Naive B cell (primary cell): Measurements from ENCODE around the gene TMEM170B. TPM values are rescaled to one million over a fixed set of nuclear protein-coding genes. Genes with fewer than 3 reads are reported as not detected.

Experiments used
- ATAC-seq, 2 donors: fragments of 150-1000 bp; cut with Tn5 transposase; 2 replicates each; pipeline ENCODE4 v1.10.0; 2021; ENCODE audit warnings: low read depth in 2 of 2, mild to moderate bottlenecking in 2 of 2, moderate library complexity in 2 of 2
- DNase-seq: peaks from one replicate; pipeline ENCODE4 v3.0.0; 2022
- H3K27ac Mint-ChIP-seq, 6 donors: one replicate each; pipeline ENCODE4 v1.8.0; 2020 to 2022; ENCODE audit warnings: mild to moderate bottlenecking in 6 of 6, mixed read lengths in 6 of 6, moderate library complexity in 5 of 6, inconsistent platforms in 2 of 6
- H3K27me3 Mint-ChIP-seq, 3 donors: one replicate each; pipeline ENCODE4 v1.8.0; 2021 to 2022; ENCODE audit warnings: mixed read lengths in 3 of 3, mild to moderate bottlenecking in 1 of 3
- H3K36me3 Mint-ChIP-seq, 2 donors: one replicate each; pipeline ENCODE4 v1.8.0; 2020 to 2022; ENCODE audit warnings: mixed read lengths in 2 of 2, inconsistent platforms in 1 of 2, mild to moderate bottlenecking in 1 of 2
- H3K4me1 Mint-ChIP-seq, 3 donors: one replicate each; pipeline ENCODE4 v1.8.0; 2020 to 2022; ENCODE audit warnings: mixed read lengths in 3 of 3, inconsistent platforms in 1 of 3, mild to moderate bottlenecking in 1 of 3, moderate library complexity in 1 of 3
- H3K4me3 Mint-ChIP-seq, 8 donors: one replicate each; pipeline ENCODE4 v1.8.0; 2020 to 2022; ENCODE audit warnings: mild to moderate bottlenecking in 8 of 8, mixed read lengths in 8 of 8, moderate library complexity in 8 of 8, inconsistent platforms in 2 of 8
- H3K9me3 Mint-ChIP-seq, 7 donors: one replicate each; pipeline ENCODE4 v1.8.0; 2020 to 2022; ENCODE audit warnings: mixed read lengths in 7 of 7, mild to moderate bottlenecking in 5 of 7, inconsistent platforms in 2 of 7, moderate library complexity in 1 of 7
- polyA plus RNA-seq, 6 donors: library from polyadenylated mRNA; unstranded; fragments of 300-500 nt; fragmentation: Illumina TruSeq; gene quantifications; one replicate each; pipeline ENCODE4 v1.2.3, GENCODE V29; 2021; ENCODE audit warnings: low read depth in 6 of 6

Gene TMEM170B
- polyA plus RNA-seq, 6 donors from 2014 or later, result 0.24 to 2.4 (median 0.31) TPM

DNA sequence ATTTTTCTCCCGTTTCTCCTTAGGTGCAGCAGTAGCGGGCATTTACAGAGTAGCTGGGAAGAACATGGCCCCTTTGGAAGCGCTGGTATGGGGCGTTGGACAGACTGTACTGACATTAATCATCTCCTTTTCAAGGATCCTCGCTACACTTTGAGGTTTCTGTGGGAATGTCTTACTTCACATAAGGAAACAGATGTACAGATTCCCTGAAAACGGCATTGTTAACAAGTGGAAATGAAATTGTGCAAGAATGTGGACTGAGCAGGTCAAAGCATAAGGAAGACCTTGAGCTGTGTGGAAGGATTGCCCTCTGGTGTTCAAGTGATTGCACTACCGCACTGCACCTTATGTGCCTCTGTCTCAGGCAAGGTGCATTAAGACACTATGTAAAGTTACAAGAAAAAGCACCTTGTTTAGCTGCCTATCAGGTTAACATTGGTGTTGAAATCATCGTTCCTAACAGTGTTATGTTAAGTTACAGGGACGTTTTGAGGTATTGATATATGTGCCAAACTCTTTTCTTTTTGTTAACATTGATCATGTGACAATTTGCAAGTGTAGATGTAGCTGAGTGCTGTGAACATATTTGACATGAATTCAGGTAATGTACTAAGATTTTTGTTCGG is 38.0 kb downstream of the TMEM170B start:
- H3K4me1 Mint-ChIP-seq, result no peaks in the 10 kb centered on the region
- no peaks in the 10 kb centered on the region for H3K27me3 Mint-ChIP-seq
- H3K36me3 Mint-ChIP-seq, result peaks cover 0 to 5% of the 10 kb centered on the region in 2 donors
- no peak overlapping the region for H3K27ac Mint-ChIP-seq
- H3K4me3 Mint-ChIP-seq, result peak overlapping the region in 1 of 8 donors; percentile 42
- peak; percentile 92 to 97 for ATAC-seq
- DNase-seq, result peak; percentile 40
- no peaks in the 10 kb centered on the region for H3K9me3 Mint-ChIP-seq

DNA sequence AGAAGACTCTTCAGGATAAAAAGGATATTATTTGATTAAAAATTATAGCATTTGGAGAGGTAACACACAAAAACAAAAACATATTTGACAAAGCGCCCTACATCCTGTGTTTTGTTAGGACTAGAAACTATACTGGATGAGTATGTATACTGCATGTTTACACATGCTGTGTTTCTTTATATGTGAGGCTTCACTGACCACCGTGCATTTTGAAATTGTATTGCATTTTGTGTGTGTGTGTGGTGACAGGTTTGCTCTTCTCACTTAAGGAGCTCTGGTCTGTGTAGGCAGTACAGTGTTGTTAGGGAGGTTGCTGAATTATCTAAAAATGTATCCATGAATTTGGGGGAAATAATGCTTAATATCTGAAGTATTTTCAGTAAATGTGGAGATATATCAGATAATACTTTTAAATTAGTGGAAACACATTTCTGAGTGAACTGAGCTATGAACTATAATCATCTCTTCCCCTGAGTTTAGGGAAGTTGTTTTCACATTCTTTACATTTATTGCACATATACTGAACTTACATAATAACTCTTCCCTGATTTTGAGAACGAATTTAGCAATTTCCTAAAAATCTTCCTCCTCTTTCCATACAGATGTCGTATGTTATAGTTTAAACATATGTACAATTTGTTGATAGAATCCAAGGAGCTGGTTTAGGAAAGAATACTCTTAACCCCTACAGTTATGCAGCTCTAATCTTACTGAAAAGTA is 43.3 kb downstream of the TMEM170B start:
- no peak overlapping the region for H3K27ac Mint-ChIP-seq
- H3K36me3 Mint-ChIP-seq, result no peaks in the 10 kb centered on the region
- no peaks in the 10 kb centered on the region for H3K4me1 Mint-ChIP-seq
- H3K9me3 Mint-ChIP-seq, result no peaks in the 10 kb centered on the region
- H3K4me3 Mint-ChIP-seq, result no peak overlapping the region
- DNase-seq, result no peak
- ATAC-seq, result no peak
- no peaks in the 10 kb centered on the region for H3K27me3 Mint-ChIP-seq

DNA sequence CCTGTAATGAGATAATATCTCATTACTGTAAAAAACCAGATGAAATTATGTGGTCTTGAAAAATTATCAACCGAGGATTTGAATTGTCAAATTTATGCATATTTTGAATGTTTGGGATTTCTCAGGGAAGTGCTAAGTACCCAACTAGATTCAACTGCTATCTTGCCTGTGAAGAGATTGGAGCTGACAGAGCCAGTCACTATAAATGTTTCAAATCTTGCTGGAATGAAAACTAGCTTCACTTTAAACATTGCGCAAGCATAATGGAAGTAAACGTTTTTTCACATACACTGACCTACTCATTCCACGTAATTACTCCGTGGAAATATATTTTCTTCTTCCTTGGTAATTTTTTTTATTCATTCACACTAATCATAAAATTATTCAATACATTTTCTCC is 46.7 kb downstream of the TMEM170B start:
- H3K4me3 Mint-ChIP-seq, result no peak overlapping the region
- DNase-seq (no peak), ATAC-seq (no peak)
- no peak overlapping the region for H3K27ac Mint-ChIP-seq
- no peaks in the 10 kb centered on the region for H3K27me3 Mint-ChIP-seq
- H3K36me3 Mint-ChIP-seq, result no peaks in the 10 kb centered on the region
- no peaks in the 10 kb centered on the region for H3K9me3 Mint-ChIP-seq
- H3K4me1 Mint-ChIP-seq, result no peaks in the 10 kb centered on the region

DNA sequence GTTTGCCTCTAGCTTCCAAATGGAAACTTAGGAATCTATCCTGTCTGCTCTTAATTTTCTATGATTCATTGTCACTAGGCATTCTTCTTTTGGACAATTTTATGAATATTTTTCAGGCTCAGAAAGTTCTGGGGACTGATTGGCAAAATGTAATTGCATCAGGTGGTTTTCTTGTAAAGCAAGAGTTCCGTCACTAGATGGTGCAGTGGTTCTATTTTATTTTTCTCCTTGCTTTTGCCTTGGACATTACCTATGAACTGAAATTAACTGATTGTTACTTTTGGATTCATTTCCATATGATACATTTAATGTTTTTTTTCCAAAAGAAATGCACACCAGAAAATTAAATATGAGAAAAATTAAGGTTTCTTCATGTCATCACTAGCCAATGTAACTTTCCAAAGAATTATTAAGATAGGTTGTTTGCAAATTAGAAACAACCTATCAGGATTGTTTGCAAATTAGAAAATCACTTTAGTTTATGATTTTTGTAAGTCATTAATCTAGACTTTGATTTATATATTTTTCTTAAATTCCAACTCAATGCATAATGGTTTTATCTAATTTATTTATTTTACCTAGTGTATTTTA is 48.0 kb downstream of the TMEM170B start:
- H3K36me3 Mint-ChIP-seq, result no peaks in the 10 kb centered on the region
- H3K4me1 Mint-ChIP-seq, result no peaks in the 10 kb centered on the region
- H3K27ac Mint-ChIP-seq, result no peak overlapping the region
- ATAC-seq (no peak), DNase-seq (no peak)
- no peaks in the 10 kb centered on the region for H3K27me3 Mint-ChIP-seq
- H3K4me3 Mint-ChIP-seq, result no peak overlapping the region
- no peaks in the 10 kb centered on the region for H3K9me3 Mint-ChIP-seq

DNA sequence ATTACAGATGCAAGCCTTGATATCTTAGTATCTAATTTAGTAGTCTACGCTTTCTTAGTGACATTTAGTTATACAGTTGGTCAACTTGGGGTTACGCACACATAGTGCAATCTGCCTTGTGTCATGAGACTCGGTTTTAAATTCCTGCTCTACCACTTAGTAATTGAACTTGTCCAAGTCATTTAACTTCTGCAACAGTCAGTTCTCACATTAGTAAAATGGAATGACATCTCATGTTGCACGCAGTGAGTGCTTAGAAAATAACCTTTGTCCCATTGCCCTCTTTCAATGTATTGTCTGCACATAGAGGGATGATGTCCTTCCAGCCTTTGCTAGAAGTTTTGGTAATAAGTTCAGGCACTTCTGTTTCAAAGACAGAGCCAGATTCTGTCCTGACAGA is 48.6 kb downstream of the TMEM170B start:
- DNase-seq (no peak), ATAC-seq (no peak)
- Mint-ChIP-seq H3K36me3 (no peaks in the 10 kb centered on the region), H3K4me3 (no peak overlapping the region), H3K9me3 (no peaks in the 10 kb centered on the region), H3K27me3 (no peaks in the 10 kb centered on the region), H3K4me1 (no peaks in the 10 kb centered on the region), H3K27ac (no peak overlapping the region)

DNA sequence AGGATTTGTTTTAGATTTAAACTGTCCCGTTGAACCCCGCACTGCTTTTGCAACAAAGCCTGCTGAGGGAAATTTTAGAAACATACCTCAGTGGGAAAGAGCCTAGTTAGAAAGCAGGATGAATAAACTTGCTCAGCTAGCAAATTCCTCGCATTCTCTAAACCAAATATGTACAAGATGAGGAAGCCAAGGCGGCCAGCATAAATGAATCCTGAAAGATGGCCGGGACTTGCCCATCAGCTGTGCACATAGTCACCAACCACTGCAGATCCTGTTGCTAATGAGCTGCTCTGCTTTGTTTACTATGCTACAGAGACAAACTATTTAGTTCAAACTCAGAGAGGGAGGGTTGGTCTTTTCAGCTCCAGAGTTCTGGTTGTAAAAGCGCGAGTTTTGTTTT is 49.0 kb downstream of the TMEM170B start:
- no peaks in the 10 kb centered on the region for H3K36me3 Mint-ChIP-seq
- no peaks in the 10 kb centered on the region for H3K9me3 Mint-ChIP-seq
- H3K4me1 Mint-ChIP-seq, result no peaks in the 10 kb centered on the region
- no peak for ATAC-seq
- no peak for DNase-seq
- H3K4me3 Mint-ChIP-seq, result no peak overlapping the region
- no peak overlapping the region for H3K27ac Mint-ChIP-seq
- no peaks in the 10 kb centered on the region for H3K27me3 Mint-ChIP-seq

DNA sequence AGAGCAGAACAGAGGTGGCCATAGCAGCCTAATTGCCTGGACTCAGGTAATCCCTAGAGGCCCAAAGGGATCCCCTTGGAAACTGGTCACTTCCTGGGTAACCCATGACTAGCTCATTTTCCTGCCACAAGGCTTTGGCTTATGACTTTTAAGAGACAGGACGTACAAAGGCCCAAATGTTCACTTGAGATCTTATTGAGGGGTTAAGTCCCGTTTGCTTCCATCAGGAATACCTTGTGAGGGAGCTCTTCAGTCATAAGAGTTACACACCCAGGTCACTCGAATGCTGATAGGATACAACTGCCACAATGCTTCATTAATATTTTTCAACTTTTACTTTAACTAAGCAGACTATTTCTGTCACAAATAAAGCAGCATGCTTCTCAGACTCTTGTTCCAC is 51.7 kb downstream of the TMEM170B start:
- Mint-ChIP-seq H3K9me3 (no peaks in the 10 kb centered on the region), H3K27ac (no peak overlapping the region), H3K36me3 (no peaks in the 10 kb centered on the region), H3K4me1 (no peaks in the 10 kb centered on the region), H3K4me3 (no peak overlapping the region), H3K27me3 (peaks cover 0 to 4% (median 3%) of the 10 kb centered on the region in 3 donors)
- no peak for DNase-seq
- no peak for ATAC-seq

DNA sequence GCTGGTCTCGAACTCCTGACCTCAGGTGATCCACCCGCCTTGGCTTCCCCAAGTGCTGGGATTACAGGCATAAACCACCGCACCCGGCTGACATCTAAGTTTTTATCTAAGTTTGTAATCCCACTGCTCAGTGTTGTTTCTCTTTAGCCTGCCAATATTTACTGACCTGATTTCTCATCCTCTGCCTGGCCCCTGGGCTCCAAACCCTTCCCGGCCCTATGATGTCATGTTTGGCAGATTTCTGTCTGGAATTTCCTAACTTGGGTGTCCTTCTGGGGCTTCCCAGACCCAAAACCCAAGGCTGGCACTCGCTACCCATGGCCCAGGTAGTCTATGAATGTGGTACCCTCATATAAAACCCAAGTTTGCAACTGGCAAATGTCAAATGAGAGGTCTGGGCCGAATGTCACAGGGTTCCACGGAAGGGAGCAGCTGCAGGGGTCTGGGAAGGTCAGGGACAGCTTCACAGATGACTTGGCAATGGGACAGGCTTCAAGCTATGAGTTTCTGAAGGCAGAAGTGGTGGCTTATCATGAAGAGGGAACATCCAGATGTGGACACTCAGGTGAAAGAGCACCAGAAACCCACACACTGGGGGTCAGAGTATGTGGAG is 54.9 kb downstream of the TMEM170B start:
- no peak for ATAC-seq

DNA sequence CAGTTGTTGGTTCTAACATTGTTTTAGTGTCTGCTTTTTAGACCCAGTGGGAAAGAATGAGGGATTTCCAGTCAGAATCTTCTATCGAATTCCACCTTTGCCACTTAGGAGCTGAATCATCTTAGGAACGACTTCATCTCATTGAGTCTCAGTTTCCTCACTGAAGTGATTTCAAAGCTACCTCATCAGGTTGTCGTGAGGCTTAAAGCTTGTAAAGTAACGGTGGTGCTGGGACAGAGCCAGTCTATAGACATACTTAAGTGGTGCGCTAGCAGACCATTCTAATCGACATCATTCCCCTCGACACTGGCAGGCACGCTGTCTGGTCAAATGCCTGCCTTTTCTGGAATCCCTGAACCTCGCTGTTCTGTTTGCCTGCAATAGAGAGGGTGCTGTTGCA is 55.5 kb downstream of the TMEM170B start:
- Mint-ChIP-seq H3K4me1 (no peaks in the 10 kb centered on the region), H3K27me3 (peaks cover 0 to 16% (median 4%) of the 10 kb centered on the region in 3 donors), H3K36me3 (no peaks in the 10 kb centered on the region), H3K27ac (no peak overlapping the region), H3K4me3 (peak overlapping the region in 1 of 8 donors; percentile 10), H3K9me3 (no peaks in the 10 kb centered on the region)
- ATAC-seq (no peak), DNase-seq (no peak)

More for the DNA sequence above, 54.9 kb downstream of the TMEM170B start:
- Mint-ChIP-seq H3K9me3 (no peaks in the 10 kb centered on the region), H3K27ac (no peak overlapping the region), H3K4me1 (no peaks in the 10 kb centered on the region), H3K36me3 (no peaks in the 10 kb centered on the region), H3K4me3 (no peak overlapping the region), H3K27me3 (peaks cover 0 to 16% (median 4%) of the 10 kb centered on the region in 3 donors)
- DNase-seq, result no peak

DNA sequence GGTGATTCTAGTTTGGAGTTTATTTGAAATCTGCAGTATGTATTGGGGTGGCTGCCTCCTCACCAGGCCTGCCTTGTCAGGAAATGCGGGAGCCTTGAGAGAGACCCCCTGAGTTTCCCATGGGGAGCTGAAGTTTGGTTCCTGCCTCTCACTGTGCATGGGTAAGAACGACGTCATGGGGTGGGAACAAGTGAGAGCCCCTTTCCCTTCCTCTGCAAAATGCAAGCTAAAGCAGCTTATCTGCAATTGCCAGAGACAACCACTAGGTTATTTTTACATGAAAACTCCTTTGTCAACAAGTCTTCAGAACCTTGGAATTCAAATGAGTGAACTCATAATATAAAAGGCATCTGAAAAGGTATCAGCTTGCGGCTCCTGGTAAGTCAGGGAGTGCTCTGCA is 58.4 kb downstream of the TMEM170B start:
- H3K4me1 Mint-ChIP-seq, result no peaks in the 10 kb centered on the region
- DNase-seq (no peak), ATAC-seq (no peak)
- no peak overlapping the region for H3K27ac Mint-ChIP-seq
- peaks cover 0 to under 1% (median 0%) of the 10 kb centered on the region in 7 donors for H3K9me3 Mint-ChIP-seq
- peaks cover 0 to 19% (median 4%) of the 10 kb centered on the region in 3 donors for H3K27me3 Mint-ChIP-seq
- no peaks in the 10 kb centered on the region for H3K36me3 Mint-ChIP-seq
- no peak overlapping the region for H3K4me3 Mint-ChIP-seq

DNA sequence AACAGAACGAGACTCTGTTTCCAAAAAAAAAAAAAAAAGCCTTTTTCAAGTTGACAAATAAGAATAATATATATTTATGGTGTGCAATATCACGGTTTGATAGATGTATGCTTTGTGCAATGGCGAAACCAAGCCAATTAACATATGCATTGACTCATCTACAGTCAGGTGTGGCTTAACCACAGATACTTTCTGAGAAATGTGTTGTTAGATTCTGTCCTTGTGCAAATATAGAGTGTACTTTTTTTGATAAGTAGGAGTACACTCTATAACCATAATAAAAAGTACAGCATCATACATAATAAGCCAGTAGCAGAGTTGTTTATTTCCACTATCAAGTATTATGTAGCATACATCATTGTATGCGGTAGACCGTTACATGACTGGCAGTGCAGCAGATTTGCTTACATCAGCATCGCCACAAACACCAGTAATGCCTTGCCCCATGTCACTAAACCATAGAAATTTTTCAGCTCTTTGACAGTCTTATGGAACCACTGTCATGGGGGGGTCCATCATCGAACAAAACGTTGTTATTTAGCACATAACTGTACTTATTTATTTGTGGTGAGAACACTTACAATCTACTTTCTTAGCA is 59.2 kb downstream of the TMEM170B start:
- Mint-ChIP-seq H3K27ac (no peak overlapping the region), H3K36me3 (no peaks in the 10 kb centered on the region), H3K4me1 (no peaks in the 10 kb centered on the region), H3K4me3 (no peak overlapping the region), H3K27me3 (peaks cover 0 to 24% (median 4%) of the 10 kb centered on the region in 3 donors), H3K9me3 (peaks cover 0 to 2% (median 0%) of the 10 kb centered on the region in 7 donors)
- ATAC-seq (no peak), DNase-seq (no peak)

DNA sequence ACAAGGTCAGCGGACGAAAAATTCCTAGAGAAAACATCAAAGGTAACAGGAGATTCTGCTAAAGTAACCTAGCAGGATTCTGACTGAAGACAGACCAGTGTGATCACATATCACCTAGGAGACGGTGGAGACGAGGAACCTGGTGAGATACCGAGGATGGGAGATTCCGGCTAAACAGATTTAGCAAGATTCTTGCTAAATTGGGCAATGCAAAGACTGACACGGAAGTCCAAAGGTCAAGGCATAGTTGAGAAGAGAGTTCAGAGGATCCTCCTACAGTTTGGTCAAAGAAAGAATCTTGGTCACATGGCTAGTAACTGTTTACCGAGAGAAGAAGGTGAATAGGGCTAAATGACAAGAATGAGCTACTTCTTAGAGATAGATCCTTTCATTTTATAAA is 61.1 kb downstream of the TMEM170B start:
- H3K4me1 Mint-ChIP-seq, result no peaks in the 10 kb centered on the region
- peak overlapping the region in 1 of 8 donors; percentile 57 for H3K4me3 Mint-ChIP-seq
- ATAC-seq, result no peak
- peaks cover 0 to 2% (median 0%) of the 10 kb centered on the region in 7 donors for H3K9me3 Mint-ChIP-seq
- H3K36me3 Mint-ChIP-seq, result no peaks in the 10 kb centered on the region
- no peak overlapping the region for H3K27ac Mint-ChIP-seq
- DNase-seq, result no peak
- H3K27me3 Mint-ChIP-seq, result peaks cover 6 to 37% (median 10%) of the 10 kb centered on the region in 3 donors

DNA sequence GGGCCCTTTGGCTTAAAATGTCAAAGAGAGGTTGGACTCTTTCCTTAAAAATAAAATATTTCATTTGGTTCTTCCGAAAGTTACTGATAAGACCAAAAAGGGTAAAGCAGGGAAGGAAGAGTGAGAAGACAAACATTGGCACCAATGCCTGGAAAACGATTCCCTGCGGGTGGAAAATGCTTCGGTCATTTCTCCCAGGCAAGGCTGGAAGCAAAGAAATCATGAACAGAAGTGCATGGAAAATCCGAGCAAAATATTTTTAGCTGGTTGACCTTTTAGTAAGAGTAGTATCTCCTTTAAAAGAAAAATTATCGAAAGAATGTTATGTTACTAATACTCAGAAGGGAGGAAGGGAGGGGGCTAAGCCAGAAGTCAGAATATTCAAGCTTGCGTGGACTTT is 62.7 kb downstream of the TMEM170B start:
- peaks cover 3 to 6% (median 4%) of the 10 kb centered on the region in 3 donors for H3K4me1 Mint-ChIP-seq

More for the DNA sequence above, 62.7 kb downstream of the TMEM170B start:
- H3K9me3 Mint-ChIP-seq, result peaks cover 0 to 2% (median 0%) of the 10 kb centered on the region in 7 donors
- DNase-seq (no peak), ATAC-seq (no peak)
- H3K27me3 Mint-ChIP-seq, result peaks cover 6 to 32% (median 14%) of the 10 kb centered on the region in 3 donors
- H3K4me3 Mint-ChIP-seq, result no peak overlapping the region
- peak overlapping the region in 1 of 6 donors; percentile 49 for H3K27ac Mint-ChIP-seq
- H3K36me3 Mint-ChIP-seq, result no peaks in the 10 kb centered on the region
